Right lobe of liver (tissue), 4 donors: Measurements from ENCODE around the gene EXOC3.

Source experiments
- POLR2A ChIP-seq: fragments of 450-650 bp; IDR thresholded peaks from one replicate; pipeline ENCODE4 v1.6.1; 2017; ENCODE audit warnings: antibody characterized with exemption, mild to moderate bottlenecking
- TF ChIP-seq, protein P1 (sequence below), 4 donors: fragments of 200-600 bp in 3 of 4; fragments of 450-650 bp in 1 of 4; IDR thresholded peaks; one replicate each; pipeline versions ENCODE4 v1.5.1 to v1.8.0; 2016 to 2022; ENCODE audit warnings: antibody characterized with exemption in 4 of 4, mild to moderate bottlenecking in 2 of 4
- donor health status: DM: no; HTN: no; CAD: no.
- donor health status: DM: no; HTN: no; CAD: no.
- donor health status: DM: no; HTN: yes; CAD: no.

GRCh38 chr5:454936-455335 lies 12.0 kb downstream of the EXOC3 start:
- TF ChIP-seq, protein P1, sequence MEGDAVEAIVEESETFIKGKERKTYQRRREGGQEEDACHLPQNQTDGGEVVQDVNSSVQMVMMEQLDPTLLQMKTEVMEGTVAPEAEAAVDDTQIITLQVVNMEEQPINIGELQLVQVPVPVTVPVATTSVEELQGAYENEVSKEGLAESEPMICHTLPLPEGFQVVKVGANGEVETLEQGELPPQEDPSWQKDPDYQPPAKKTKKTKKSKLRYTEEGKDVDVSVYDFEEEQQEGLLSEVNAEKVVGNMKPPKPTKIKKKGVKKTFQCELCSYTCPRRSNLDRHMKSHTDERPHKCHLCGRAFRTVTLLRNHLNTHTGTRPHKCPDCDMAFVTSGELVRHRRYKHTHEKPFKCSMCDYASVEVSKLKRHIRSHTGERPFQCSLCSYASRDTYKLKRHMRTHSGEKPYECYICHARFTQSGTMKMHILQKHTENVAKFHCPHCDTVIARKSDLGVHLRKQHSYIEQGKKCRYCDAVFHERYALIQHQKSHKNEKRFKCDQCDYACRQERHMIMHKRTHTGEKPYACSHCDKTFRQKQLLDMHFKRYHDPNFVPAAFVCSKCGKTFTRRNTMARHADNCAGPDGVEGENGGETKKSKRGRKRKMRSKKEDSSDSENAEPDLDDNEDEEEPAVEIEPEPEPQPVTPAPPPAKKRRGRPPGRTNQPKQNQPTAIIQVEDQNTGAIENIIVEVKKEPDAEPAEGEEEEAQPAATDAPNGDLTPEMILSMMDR (IDR thresholded peaks at IDR 0.05), result no peak
- TF ChIP-seq POLR2A, result no peak
